ENCODE results near the gene MEIS1. TPM values are rescaled to one million over a fixed set of nuclear protein-coding genes. Genes with fewer than 3 reads are reported as not detected.

The MEIS1 gene
- total RNA-seq = 1.6 and 25.0 TPM in 2 replicates

DNA sequence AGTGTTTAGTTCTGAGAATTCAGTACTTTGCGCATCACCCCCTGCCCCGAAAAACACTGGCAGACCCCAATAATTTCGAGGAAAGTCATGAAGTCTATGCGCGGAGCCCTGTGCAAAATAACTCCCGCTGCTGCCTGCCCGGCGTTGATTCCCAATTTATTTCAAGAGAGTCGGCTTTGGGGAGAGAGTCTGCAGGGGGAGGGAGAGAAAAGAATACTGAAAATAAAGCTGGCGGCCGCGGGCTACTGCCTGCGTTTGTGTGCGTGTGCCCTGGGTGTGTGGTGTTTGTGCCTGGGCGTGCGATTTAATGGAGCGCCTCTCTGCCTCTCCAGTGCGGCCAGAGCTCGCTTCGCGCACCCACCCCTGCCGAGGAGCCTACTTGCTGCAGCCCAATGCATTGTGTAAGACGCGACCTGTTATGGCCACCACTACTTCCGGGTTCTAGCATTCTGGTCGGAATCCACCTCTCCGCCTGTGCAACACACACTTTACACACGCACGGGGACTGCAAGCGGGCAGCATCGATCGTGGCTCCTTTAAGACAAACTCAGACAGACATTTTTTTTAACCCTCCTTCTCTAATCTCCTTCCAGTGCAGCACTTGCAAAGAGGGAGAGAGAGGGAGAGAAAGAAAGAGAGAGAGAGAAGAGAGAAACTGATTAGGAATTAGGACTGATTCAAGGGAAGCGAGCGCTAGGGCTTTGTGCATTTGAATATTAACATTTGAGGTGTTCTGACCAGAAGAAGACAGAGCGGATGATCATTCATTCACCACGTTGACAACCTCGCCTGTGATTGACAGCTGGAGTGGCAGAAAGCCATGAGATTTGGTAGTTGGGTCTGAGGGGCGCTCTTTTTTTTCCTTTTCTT, at the start of gene MEIS1:
MEIS1 (plus strand) TSS at position 447 of the 870 bp plus-strand sequence. CDS start 732 bp downstream, outside the sequence.

Data from bladder microvascular endothelial cell (primary cell).